HCT116 (cell line): ENCODE results near the gene HES5. TPM values are rescaled to one million over a fixed set of nuclear protein-coding genes. Genes with fewer than 3 reads are reported as not detected.

ENCODE experiments used
- ATAC-seq: fragments of 200-7000 bp; cut with Tn5 transposase; 2 replicates; pipeline ENCODE4 v1.9.1; 2020; ENCODE audit warnings: mild to moderate bottlenecking, moderate library complexity
- BruUV-seq: library from RNA; stranded (reverse); fragments of 400-500 nt; replicated peaks from 2 replicates; lab custom pipeline; 2021; lab: Mats Ljungman, UMichigan
- CTCF ChIA-PET: fragments of 300-600 bp; sonication (Branson Sonifier 250); formaldehyde crosslinking; loops from one replicate; lab custom pipeline; 2021; ENCODE audit warnings: antibody characterized with exemption; lab: Charles Lee
- POLR2A ChIA-PET: fragments of 300-600, 350-600 bp; sonication (Branson Sonifier 250); formaldehyde crosslinking; loops from one replicate; lab custom pipeline; 2021; ENCODE audit warnings: antibody characterized with exemption; lab: Charles Lee
- RAD21 ChIA-PET, 2 experiments: fragments of 300-600 bp; sonication (Branson Sonifier 250); formaldehyde crosslinking; loops; one replicate each; lab custom pipeline; 2023; ENCODE audit warnings: low total read pairs in 2 of 2; ENCODE audit not compliant: uncharacterized antibody in 2 of 2, unreplicated experiment in 2 of 2, low non-redundant PET in 1 of 2; lab: Charles Lee
- DNase-seq: peaks from one replicate; pipeline ENCODE4 v3.0.0-alpha.2; 2010; ENCODE audit warnings: low read depth, low spot score
- H2AFZ ChIP-seq: fragments of 200-600 bp; shearing (Covaris generic), sonication (generic); 2 replicates; pipeline ENCODE4 v1.6.1; 2017; ENCODE audit warnings: low read depth, mixed run types, mixed read lengths, antibody characterized with exemption, low read length; ENCODE audit not compliant: poor library complexity, severe bottlenecking
- H3K27ac ChIP-seq: 2 replicates; pipeline ENCODE4 v1.5.1; 2012; ENCODE audit warnings: low read depth, low read length
- H3K27me3 ChIP-seq: fragments of 200-600 bp; sonication (generic); 2 replicates; pipeline ENCODE4 v1.6.1; 2016; ENCODE audit warnings: mixed run types, low read length, mixed read lengths; ENCODE audit not compliant: insufficient read depth
- H3K36me3 ChIP-seq, 2 experiments: fragments of 200-500 bp in 1 of 2; fragments of 200-600 bp in 1 of 2; sonication (Bioruptor generic) in 1 of 2; sonication (generic) in 1 of 2; 2 replicates each; pipeline versions ENCODE4 v1.5.1 to v1.6.1; 2014 to 2016; ENCODE audit warnings: low read length in 2 of 2, inconsistent platforms in 1 of 2, mixed read lengths in 1 of 2, mixed run types in 1 of 2; ENCODE audit not compliant: insufficient read depth in 2 of 2, control insufficient read depth in 1 of 2
- H3K4me1 ChIP-seq, 2 experiments: fragments of 200-600 bp in 1 of 2; sonication (generic) in 1 of 2; 2 replicates each; pipeline versions ENCODE4 v1.5.1 to v1.6.1; 2012 to 2017; ENCODE audit warnings: low read length in 2 of 2, inconsistent platforms in 1 of 2, mild to moderate bottlenecking in 1 of 2, mixed read lengths in 1 of 2, mixed run types in 1 of 2, moderate library complexity in 1 of 2; ENCODE audit not compliant: insufficient read depth in 2 of 2, control insufficient read depth in 1 of 2
- H3K4me2 ChIP-seq: fragments of 200-600 bp; sonication (generic); 2 replicates; pipeline ENCODE4 v1.6.1; 2017; ENCODE audit warnings: mixed run types, low read length, mixed read lengths
- H3K4me3 ChIP-seq, 2 experiments: fragments of 200-600 bp in 1 of 2; sonication (generic) in 1 of 2; replicated peaks in 1 of 2; 2 replicates each; pipeline ENCODE4 v1.5.1; 2011 to 2016; ENCODE audit warnings: low read length in 2 of 2, control low read depth in 1 of 2, low read depth in 1 of 2, mild to moderate bottlenecking in 1 of 2, mixed read lengths in 1 of 2, mixed run types in 1 of 2
- H3K79me2 ChIP-seq: fragments of 200-600 bp; sonication (generic); 2 replicates; pipeline ENCODE4 v1.6.1; 2017; ENCODE audit warnings: mild to moderate bottlenecking, mixed run types, low read length, moderate library complexity, mixed read lengths; ENCODE audit not compliant: insufficient read depth
- H3K9ac ChIP-seq: fragments of 200-600 bp; sonication (generic); 2 replicates; pipeline ENCODE4 v1.6.1; 2016; ENCODE audit warnings: low read length, mixed read lengths
- H3K9me2 ChIP-seq: fragments of 200-600 bp; sonication (generic), shearing (Covaris generic); 2 replicates; pipeline ENCODE4 v1.6.1; 2017; ENCODE audit warnings: mixed run types, mild to moderate bottlenecking, moderate library complexity; ENCODE audit not compliant: insufficient read depth
- H3K9me3 ChIP-seq, 2 experiments: fragments of 200-500 bp in 1 of 2; fragments of 200-600 bp in 1 of 2; sonication (Bioruptor generic) in 1 of 2; sonication (generic) in 1 of 2; 2 replicates each; pipeline ENCODE4 v1.6.1; 2014 to 2017; ENCODE audit warnings: low read length in 2 of 2, mixed read lengths in 2 of 2, inconsistent platforms in 1 of 2, low read depth in 1 of 2, mild to moderate bottlenecking in 1 of 2, mixed run types in 1 of 2, moderate library complexity in 1 of 2; ENCODE audit not compliant: control insufficient read depth in 1 of 2, insufficient read depth in 1 of 2
- H4K20me1 ChIP-seq: fragments of 200-600 bp; sonication (generic), shearing (Covaris generic); 2 replicates; pipeline ENCODE4 v1.6.1; 2017; ENCODE audit warnings: mixed run types, mild to moderate bottlenecking, moderate library complexity; ENCODE audit not compliant: insufficient read depth
- CBX3 ChIP-seq: IDR thresholded peaks from 2 replicates; pipeline ENCODE4 v1.6.1; 2012; ENCODE audit warnings: low read depth
- CEBPB ChIP-seq: IDR thresholded peaks from 2 replicates; pipeline ENCODE4 v1.6.1; 2012; ENCODE audit warnings: low read depth
- EZH2phosphoT487 ChIP-seq: fragments of 200-600 bp; IDR thresholded peaks from 2 replicates; pipeline ENCODE4 v1.6.1; 2018; ENCODE audit warnings: antibody characterized with exemption, borderline replicate concordance
- FOSL1 ChIP-seq: IDR thresholded peaks from 2 replicates; pipeline ENCODE4 v1.6.1; 2012; ENCODE audit warnings: low read depth
- JUND ChIP-seq: IDR thresholded peaks from 2 replicates; pipeline ENCODE4 v1.6.1; 2012
- POLR2A ChIP-seq: IDR thresholded peaks from 2 replicates; pipeline ENCODE4 v1.7.0; 2011; ENCODE audit warnings: borderline replicate concordance; ENCODE audit not compliant: insufficient read depth, insufficient read length; ENCODE audit errors: extremely low read depth
- POLR2AphosphoS5 ChIP-seq: IDR thresholded peaks from 2 replicates; pipeline ENCODE4 v1.6.1; 2011; ENCODE audit warnings: mild to moderate bottlenecking, low read depth, low read length, moderate library complexity
- RAD21 ChIP-seq: IDR thresholded peaks from 2 replicates; pipeline ENCODE4 v1.6.1; 2012; ENCODE audit warnings: low read depth, mild to moderate bottlenecking
- SP1 ChIP-seq: IDR thresholded peaks from 2 replicates; pipeline ENCODE4 v1.6.1; 2012; ENCODE audit warnings: low read depth
- SRF ChIP-seq: IDR thresholded peaks from 2 replicates; pipeline ENCODE4 v1.6.1; 2012; ENCODE audit warnings: low read depth
- TCF7L2 ChIP-seq: IDR thresholded peaks from 2 replicates; pipeline ENCODE4 v1.7.0; 2011; ENCODE audit warnings: borderline replicate concordance, inconsistent platforms; ENCODE audit not compliant: insufficient read depth, insufficient read length; ENCODE audit errors: extremely low read depth
- YY1 ChIP-seq: IDR thresholded peaks from 2 replicates; pipeline ENCODE4 v1.6.1; 2011; ENCODE audit warnings: low read length, low read depth, moderate library complexity, mild to moderate bottlenecking; ENCODE audit not compliant: insufficient replicate concordance; ENCODE audit errors: extremely low read depth
- ZBTB33 ChIP-seq: IDR thresholded peaks from 2 replicates; pipeline ENCODE4 v1.6.1; 2011; ENCODE audit warnings: mild to moderate bottlenecking, low read length, moderate library complexity; ENCODE audit not compliant: insufficient replicate concordance; ENCODE audit errors: extremely low read depth
- ZFX ChIP-seq: fragments of 450-650 bp; IDR thresholded peaks from 2 replicates; pipeline ENCODE4 v1.6.1; 2017
- ZNF274 ChIP-seq: fragments of 200-500 bp; sonication (Bioruptor generic); IDR thresholded peaks from 2 replicates; pipeline ENCODE4 v1.6.1; 2014; ENCODE audit warnings: mild to moderate bottlenecking, low read depth, low read length, inconsistent platforms
- intact Hi-C: fragments of 100-400 bp; cut with micrococcal nuclease; formaldehyde crosslinking; loops from 2 replicates; pipeline ENCODE4 v1.10.0; 2022
- total RNA-seq: library from RNA; stranded (reverse); gene quantifications from one replicate; pipeline ENCODE4 v1.2.1, GENCODE V29; 2021; ENCODE audit not compliant: unreplicated experiment
- TF ChIP-seq, protein P1 (sequence below), 3 experiments: fragments of 200-600 bp in 1 of 3; sonication (generic) in 1 of 3; IDR thresholded peaks in 2 of 3; conservative IDR thresholded peaks in 1 of 3; 2 replicates each; pipeline ENCODE4 v1.5.1; 2012 to 2017; ENCODE audit warnings: low read depth in 2 of 3, low read length in 2 of 3, antibody characterized with exemption in 1 of 3, borderline replicate concordance in 1 of 3, control low read depth in 1 of 3, mild to moderate bottlenecking in 1 of 3, mixed read lengths in 1 of 3, mixed run types in 1 of 3, moderate library complexity in 1 of 3; ENCODE audit not compliant: insufficient read depth in 1 of 3
- TF ChIP-seq, protein P2 (sequence below): IDR thresholded peaks from 2 replicates; pipeline ENCODE4 v1.6.1; 2012

HES5 gene
- total RNA-seq, 1 experiment from 2014 or later = not detected

DNA sequence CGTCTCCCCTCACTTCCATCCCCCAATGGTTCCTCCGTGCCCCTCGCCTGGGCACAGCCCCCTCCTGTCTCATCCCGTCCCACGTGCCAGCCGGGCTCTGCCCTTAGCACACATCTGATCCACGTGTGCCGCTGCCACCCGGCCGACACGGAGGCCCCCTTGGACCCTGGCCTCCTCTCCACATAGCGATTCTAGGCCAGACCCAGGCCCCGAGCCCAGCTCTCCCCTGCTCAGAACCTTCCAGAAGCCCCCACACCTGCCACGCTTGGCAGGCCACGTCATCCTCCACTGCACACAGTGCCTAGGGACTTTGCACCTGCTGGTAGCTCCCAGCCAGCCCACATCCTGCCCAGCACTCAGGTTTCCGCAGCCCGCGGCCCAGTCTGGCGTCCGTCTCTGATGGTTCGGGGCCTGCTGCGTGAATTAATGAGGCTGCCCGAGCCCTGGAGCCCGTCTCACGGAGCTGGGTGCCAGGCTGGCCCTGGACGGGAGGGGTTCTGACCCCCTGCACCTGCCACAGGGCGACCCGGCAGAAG is 33.9 kb downstream of the HES5 start (continued):
- TF ChIP-seq, protein P1, sequence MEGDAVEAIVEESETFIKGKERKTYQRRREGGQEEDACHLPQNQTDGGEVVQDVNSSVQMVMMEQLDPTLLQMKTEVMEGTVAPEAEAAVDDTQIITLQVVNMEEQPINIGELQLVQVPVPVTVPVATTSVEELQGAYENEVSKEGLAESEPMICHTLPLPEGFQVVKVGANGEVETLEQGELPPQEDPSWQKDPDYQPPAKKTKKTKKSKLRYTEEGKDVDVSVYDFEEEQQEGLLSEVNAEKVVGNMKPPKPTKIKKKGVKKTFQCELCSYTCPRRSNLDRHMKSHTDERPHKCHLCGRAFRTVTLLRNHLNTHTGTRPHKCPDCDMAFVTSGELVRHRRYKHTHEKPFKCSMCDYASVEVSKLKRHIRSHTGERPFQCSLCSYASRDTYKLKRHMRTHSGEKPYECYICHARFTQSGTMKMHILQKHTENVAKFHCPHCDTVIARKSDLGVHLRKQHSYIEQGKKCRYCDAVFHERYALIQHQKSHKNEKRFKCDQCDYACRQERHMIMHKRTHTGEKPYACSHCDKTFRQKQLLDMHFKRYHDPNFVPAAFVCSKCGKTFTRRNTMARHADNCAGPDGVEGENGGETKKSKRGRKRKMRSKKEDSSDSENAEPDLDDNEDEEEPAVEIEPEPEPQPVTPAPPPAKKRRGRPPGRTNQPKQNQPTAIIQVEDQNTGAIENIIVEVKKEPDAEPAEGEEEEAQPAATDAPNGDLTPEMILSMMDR (IDR thresholded peaks at IDR 0.05 in 2 of 3, conservative IDR thresholded peaks at IDR 0.05 in 1 of 3; ENCODE audit: borderline replicate concordance in 1 of 3, insufficient read depth in 1 of 3, low read depth in 2 of 3, low read length in 2 of 3) = no peak
- TF ChIP-seq JUND (no peak), ZNF274 (no peak), TCF7L2 (no peak)

GRCh38 chr1:2495546-2495945 is 34.5 kb downstream of the HES5 start:
- no TSS peak for BruUV-seq
- ATAC-seq (no peak), DNase-seq (no peak)
- H3K4me3 ChIP-seq = no peak overlapping the region
- intact Hi-C loops = no loop called here
- no peaks in the 10 kb centered on the region for H3K9me2 ChIP-seq
- ChIA-PET CTCF (no interaction called here), RAD21 (no interaction called here), POLR2A (no interaction called here)
- no peaks in the 10 kb centered on the region for H3K27me3 ChIP-seq
- H2AFZ ChIP-seq = no peak overlapping the region
- no peaks in the 10 kb centered on the region for H3K79me2 ChIP-seq
- no peaks in the 10 kb centered on the region for H4K20me1 ChIP-seq
- H3K4me2 ChIP-seq = no peak overlapping the region
- no peaks in the 10 kb centered on the region for H3K9me3 ChIP-seq
- no peak overlapping the region for H3K27ac ChIP-seq
- no peaks in the 10 kb centered on the region for H3K36me3 ChIP-seq
- H3K9ac ChIP-seq = no peak overlapping the region
- peaks cover 9 to 11% of the 10 kb centered on the region in 2 experiments; a peak in 3 of 4 replicates for H3K4me1 ChIP-seq
- no peak for TF ChIP-seq ZBTB33
- TF ChIP-seq POLR2AphosphoS5 = no peak
- TF ChIP-seq SRF = no peak
- TF ChIP-seq POLR2A = no peak
- TF ChIP-seq, protein P2, sequence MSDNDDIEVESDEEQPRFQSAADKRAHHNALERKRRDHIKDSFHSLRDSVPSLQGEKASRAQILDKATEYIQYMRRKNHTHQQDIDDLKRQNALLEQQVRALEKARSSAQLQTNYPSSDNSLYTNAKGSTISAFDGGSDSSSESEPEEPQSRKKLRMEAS = no peak
- TF ChIP-seq CBX3 = no peak
- no peak for TF ChIP-seq EZH2phosphoT487
- no peak for TF ChIP-seq ZFX
- no peak for TF ChIP-seq YY1
- no peak for TF ChIP-seq JUND
- no peak for TF ChIP-seq SP1
- no peak for TF ChIP-seq RAD21
- TF ChIP-seq, protein P1 (IDR thresholded peaks at IDR 0.05 in 2 of 3, conservative IDR thresholded peaks at IDR 0.05 in 1 of 3; ENCODE audit: borderline replicate concordance in 1 of 3, insufficient read depth in 1 of 3, low read depth in 2 of 3, low read length in 2 of 3) = no peak
- no peak for TF ChIP-seq FOSL1
- TF ChIP-seq CEBPB = no peak
- TF ChIP-seq ZNF274 = no peak
